AG04449 (cell line): ENCODE measurements around the gene CSHL1.

Experiments
- CTCF ChIA-PET: fragments of 350-600 bp; formaldehyde crosslinking; extraction: SDS; loops from one replicate; lab custom pipeline; 2021; ENCODE audit warnings: antibody characterized with exemption; lab: Yijun Ruan, JAX
- POLR2A ChIA-PET: fragments of 400-600, 350-600 bp; formaldehyde crosslinking; extraction: SDS; loops from one replicate; lab custom pipeline; 2020; ENCODE audit warnings: antibody characterized with exemption, inconsistent platforms; lab: Yijun Ruan, JAX
- DNase-seq: peaks from one replicate; pipeline ENCODE4 v3.0.0-alpha.2; 2010; ENCODE audit warnings: low read depth, low spot score
- H3K4me3 ChIP-seq: 2 replicates; pipeline ENCODE4 v1.5.1; 2011; ENCODE audit warnings: low read depth, mild to moderate bottlenecking, control low read depth, low read length
- CTCF ChIP-seq: IDR thresholded peaks from one replicate; pipeline ENCODE4 v1.5.1; 2011; ENCODE audit warnings: mild to moderate bottlenecking, moderate library complexity, low read length, control low read depth, inconsistent platforms; ENCODE audit not compliant: insufficient read depth; ENCODE audit errors: missing control alignments

CSHL1 gene

GRCh38 chr17:63930951-63931575, 20.0 kb upstream of the CSHL1 start:
- DNase-seq = no peak
- TF ChIP-seq CTCF = no peak
- ChIA-PET CTCF (interaction anchor here (1.4 to 14.2 kb wide), 5 partner anchors 12 to 97 kb away, joined by 4 to 246 read pairs (median 14); partner anchors contain the start of genes CSHL1 and GH1), POLR2A (no interaction called here)
- H3K4me3 ChIP-seq = no peak overlapping the region

- CTCF ChIA-PET = interaction anchor here (1.0 to 14.2 kb wide), 7 partner anchors 11 to 203 kb away, joined by 3 to 246 read pairs (median 9); partner anchors contain the start of genes CSHL1 and GH1
- no peak for DNase-seq
- TF ChIP-seq CTCF = no peak
- POLR2A ChIA-PET = no interaction called here
- no peak overlapping the region for H3K4me3 ChIP-seq
These were observed 19.1 kb upstream of the CSHL1 start for GRCh38 chr17:63929860-63930766.

GRCh38 chr17:63928966-63929695, 18.1 kb upstream of the CSHL1 start:
- POLR2A ChIA-PET = no interaction called here
- DNase-seq = no peak
- no peak for TF ChIP-seq CTCF
- CTCF ChIA-PET = interaction anchor here (1.0 to 14.2 kb wide), 8 partner anchors 10 to 204 kb away, joined by 3 to 246 read pairs (median 9); partner anchors contain the start of genes CSHL1 and GH1
- no peak overlapping the region for H3K4me3 ChIP-seq

GRCh38 chr17:63928172-63928666, 17.2 kb upstream of the CSHL1 start:
- no peak overlapping the region for H3K4me3 ChIP-seq
- DNase-seq = no peak
- no peak for TF ChIP-seq CTCF
- CTCF ChIA-PET = interaction anchor here (0.9 to 14.2 kb wide), 5 partner anchors 9 to 100 kb away, joined by 3 to 246 read pairs (median 18); partner anchors contain the start of genes CSHL1 and GH1
- POLR2A ChIA-PET = no interaction called here

GRCh38 chr17:63927464-63928171, 16.6 kb upstream of the CSHL1 start:
- POLR2A ChIA-PET = no interaction called here
- no peak for DNase-seq
- no peak overlapping the region for H3K4me3 ChIP-seq
- CTCF ChIA-PET = interaction anchor here (0.9 to 14.2 kb wide), 5 partner anchors 9 to 100 kb away, joined by 3 to 246 read pairs (median 18); partner anchors contain the start of genes CSHL1 and GH1
- TF ChIP-seq CTCF = no peak
